Liver (tissue), 9 donors: Measurements from ENCODE around the gene PVRIG. TPM values are rescaled to one million over a fixed set of nuclear protein-coding genes. Genes with fewer than 3 reads are reported as not detected.
"Not testable (repeated sequence)": the region's sequence is repeated elsewhere in the genome, so short reads cannot be mapped to it uniquely, and the experiment has no call there.

ENCODE experiments used
- DNase-seq: peaks from one replicate; pipeline ENCODE4 v3.0.0-alpha.2; 2017; ENCODE audit warnings: low spot score
- H3K27ac ChIP-seq, 2 donors: one replicate each; pipeline ENCODE4 v1.7.0; 2013; ENCODE audit warnings: inconsistent platforms in 2 of 2, low read length in 2 of 2, control low read depth in 1 of 2, low read depth in 1 of 2, mild to moderate bottlenecking in 1 of 2
- H3K27me3 ChIP-seq, 4 donors: one replicate each; pipeline versions ENCODE4 v1.6.1 to v1.7.0; 2013; ENCODE audit warnings: low read length in 3 of 4, inconsistent platforms in 1 of 4, mild to moderate bottlenecking in 1 of 4, moderate library complexity in 1 of 4; ENCODE audit not compliant: control insufficient read depth in 4 of 4, insufficient read depth in 4 of 4
- H3K36me3 ChIP-seq, 4 donors: one replicate each; pipeline versions ENCODE4 v1.6.1 to v1.7.0; 2013; ENCODE audit warnings: low read length in 3 of 4, mild to moderate bottlenecking in 3 of 4, low read depth in 1 of 4, moderate library complexity in 1 of 4; ENCODE audit not compliant: control insufficient read depth in 4 of 4, insufficient read depth in 3 of 4
- H3K4me1 ChIP-seq, 4 donors: one replicate each; pipeline versions ENCODE4 v1.6.1 to v1.7.0; 2013; ENCODE audit warnings: low read length in 3 of 4, mild to moderate bottlenecking in 3 of 4, moderate library complexity in 1 of 4; ENCODE audit not compliant: control insufficient read depth in 4 of 4, insufficient read depth in 4 of 4
- H3K4me3 ChIP-seq, 3 donors: one replicate each; pipeline versions ENCODE4 v1.6.1 to v1.7.0; 2013; ENCODE audit warnings: low read length in 3 of 3, control low read depth in 1 of 3, low read depth in 1 of 3, mild to moderate bottlenecking in 1 of 3
- H3K9ac ChIP-seq, 2 donors: one replicate each; pipeline ENCODE4 v1.7.0; 2013; ENCODE audit warnings: low read length in 2 of 2, mild to moderate bottlenecking in 2 of 2, moderate library complexity in 2 of 2, control low read depth in 1 of 2, low read depth in 1 of 2
- H3K9me3 ChIP-seq, 4 donors: one replicate each; pipeline versions ENCODE4 v1.6.1 to v1.7.0; 2013; ENCODE audit warnings: low read length in 3 of 4; ENCODE audit not compliant: control insufficient read depth in 4 of 4
- ATF3 ChIP-seq: IDR thresholded peaks from 2 replicates; pipeline ENCODE4 v1.6.1; 2016; ENCODE audit warnings: antibody characterized with exemption
- CTCF ChIP-seq: fragments of 150-350 bp; IDR thresholded peaks from 2 replicates; pipeline ENCODE4 v1.5.1; 2017; ENCODE audit warnings: improper control_type of control experiment, low read depth, low read length; ENCODE audit not compliant: missing input control
- FOXA2 ChIP-seq: IDR thresholded peaks from 2 replicates; pipeline ENCODE4 v1.6.1; 2016; ENCODE audit warnings: antibody characterized with exemption
- GABPA ChIP-seq, 2 donors: IDR thresholded peaks in 1 of 2; conservative IDR thresholded peaks in 1 of 2; 2 replicates each; pipeline ENCODE4 v1.6.1; 2016; ENCODE audit warnings: antibody characterized with exemption in 2 of 2, mild to moderate bottlenecking in 1 of 2, moderate library complexity in 1 of 2
- HNF4A ChIP-seq, 2 donors: conservative IDR thresholded peaks; 2 replicates each; pipeline ENCODE4 v1.6.1; 2016; ENCODE audit warnings: antibody characterized with exemption in 2 of 2, mild to moderate bottlenecking in 2 of 2
- HNF4G ChIP-seq: IDR thresholded peaks from 2 replicates; pipeline ENCODE4 v1.6.1; 2016; ENCODE audit warnings: antibody characterized with exemption
- JUND ChIP-seq, 2 donors: IDR thresholded peaks; 2 replicates each; pipeline ENCODE4 v1.6.1; 2016; ENCODE audit warnings: antibody characterized with exemption in 2 of 2
- NR2F2 ChIP-seq: IDR thresholded peaks from 2 replicates; pipeline ENCODE4 v1.6.1; 2016; ENCODE audit warnings: antibody characterized with exemption
- RAD21 ChIP-seq, 2 donors: IDR thresholded peaks; 2 replicates each; pipeline ENCODE4 v1.6.1; 2016; ENCODE audit warnings: antibody characterized with exemption in 2 of 2, mild to moderate bottlenecking in 2 of 2
- REST ChIP-seq: IDR thresholded peaks from 2 replicates; pipeline ENCODE4 v1.6.1; 2016; ENCODE audit warnings: antibody characterized with exemption, mild to moderate bottlenecking
- SP1 ChIP-seq: IDR thresholded peaks from 2 replicates; pipeline ENCODE4 v1.6.1; 2018; ENCODE audit warnings: antibody characterized with exemption, mild to moderate bottlenecking
- TAF1 ChIP-seq: conservative IDR thresholded peaks from 2 replicates; pipeline ENCODE4 v1.6.1; 2016; ENCODE audit warnings: antibody characterized with exemption, mild to moderate bottlenecking
- ZBTB33 ChIP-seq: IDR thresholded peaks from 2 replicates; pipeline ENCODE4 v1.6.1; 2016; ENCODE audit warnings: antibody characterized with exemption
- WGBS: extraction: QIAGEN DNeasy Blood & Tissue Kit; methylation state at CpG from one replicate; pipeline ENCODE4 v1.1.7; 2013; 5-methylcytosine and 5-hydroxymethylcytosine counted together
- polyA plus RNA-seq, 2 donors: library from polyadenylated mRNA; stranded (reverse) in 1 of 2; unstranded in 1 of 2; fragments of 200-250 nt in 1 of 2; fragments of >200 nt in 1 of 2; fragmentation: Nextera tagmentation in 1 of 2; extraction: Ambion mirVana in 1 of 2; gene quantifications; one replicate each; pipeline versions ENCODE4 v1.2.1 to v1.2.3, GENCODE V29; 2013 to 2015
- total RNA-seq, 2 donors: library from RNA; depleted of rRNA; stranded (reverse); fragments of >200 nt; gene quantifications; one replicate each; pipeline ENCODE4 v1.2.3, GENCODE V29; 2014
- donor health status: healthy.
- donor health status: healthy.
- donor health status: healthy.
- donor health status: healthy.
- donor health status: healthy.

Gene PVRIG
- total and polyA plus RNA-seq, 4 donors, result 0.37 to 0.81 (median 0.58) TPM

- Histone ChIP-seq H3K4me1 (no peaks in the 10 kb centered on the region), H3K27ac (no peak overlapping the region), H3K9ac (no peak overlapping the region), H3K36me3 (no peaks in the 10 kb centered on the region), H3K9me3 (no peaks in the 10 kb centered on the region), H3K4me3 (no peak overlapping the region), H3K27me3 (no peaks in the 10 kb centered on the region)
- TF ChIP-seq ZBTB33 (no peak), NR2F2 (no peak), SP1 (no peak), JUND (IDR thresholded peaks at IDR 0.05) (no peak), TAF1 (no peak), FOXA2 (no peak), CTCF (no peak), REST (no peak), HNF4G (no peak), RAD21 (IDR thresholded peaks at IDR 0.05) (no peak), ATF3 (no peak), HNF4A (conservative IDR thresholded peaks at IDR 0.05) (no peak), GABPA (IDR thresholded peaks at IDR 0.05 in 1 of 2, conservative IDR thresholded peaks at IDR 0.05 in 1 of 2) (no peak)
- DNase-seq, result no peak
- WGBS, result 97% methylated on average over 7 of the region's 7 CpGs
Measured at GRCh38 chr7:100257017-100257416, 37.3 kb downstream of the PVRIG start.

GRCh38 chr7:100259984-100260383 lies 40.2 kb downstream of the PVRIG start:
- H3K27ac ChIP-seq, H3K27me3 ChIP-seq, H3K9me3 ChIP-seq, H3K9ac ChIP-seq, DNase-seq, H3K4me3 ChIP-seq, H3K4me1 ChIP-seq, H3K36me3 ChIP-seq: not testable (repeated sequence)
- 92% methylated on average over 8 of the region's 8 CpGs for WGBS

GRCh38 chr7:100262896-100263295 lies 43.1 kb downstream of the PVRIG start:
- WGBS, result 96% methylated on average over 4 of the region's 4 CpGs
- H3K36me3 ChIP-seq, H3K4me1 ChIP-seq, H3K4me3 ChIP-seq, H3K9me3 ChIP-seq, H3K27ac ChIP-seq, DNase-seq, H3K27me3 ChIP-seq, H3K9ac ChIP-seq: not testable (repeated sequence)

- H3K27ac ChIP-seq, H3K4me1 ChIP-seq, H3K9ac ChIP-seq, H3K36me3 ChIP-seq, H3K27me3 ChIP-seq, H3K9me3 ChIP-seq, H3K4me3 ChIP-seq, DNase-seq: not testable (repeated sequence)
- 94% methylated on average over 4 of the region's 4 CpGs for WGBS
Measured at GRCh38 chr7:100264223-100264622, 44.5 kb downstream of the PVRIG start.

- not testable (repeated sequence) for DNase-seq, H3K4me1 ChIP-seq, H3K9me3 ChIP-seq, H3K4me3 ChIP-seq, H3K27ac ChIP-seq, H3K36me3 ChIP-seq, H3K9ac ChIP-seq, H3K27me3 ChIP-seq
- 84% methylated on average over 7 of the region's 7 CpGs for WGBS
Measured at GRCh38 chr7:100264669-100265165, 45.0 kb downstream of the PVRIG start.
